PC-9 (cell line): ENCODE results near the gene NTS.

Source experiments
- CTCF ChIP-seq: fragments of 200-600 bp; sonication (generic); conservative IDR thresholded peaks from 2 replicates; pipeline ENCODE4 v1.6.1; 2017; ENCODE audit warnings: mixed run types, antibody characterized with exemption, mild to moderate bottlenecking, moderate library complexity
- EZH2 ChIP-seq: fragments of 200-600 bp; sonication (generic); IDR thresholded peaks from 2 replicates; pipeline ENCODE4 v1.8.0; 2017; ENCODE audit warnings: antibody characterized with exemption, low read depth

- TF ChIP-seq CTCF (peak; percentile 78), EZH2 (no peak)
Observed at GRCh38 chr12:85923767-85924331, 49.8 kb downstream of the NTS start.
